GM19438 (cell line): ENCODE results near the gene GRK5.

Source experiments
- ATAC-seq: cut with Tn5 transposase; IDR thresholded peaks from one replicate; pipeline ENCODE4 v1.9.1; 2021; ENCODE audit warnings: low read depth; ENCODE audit not compliant: unreplicated experiment

Gene GRK5

DNA sequence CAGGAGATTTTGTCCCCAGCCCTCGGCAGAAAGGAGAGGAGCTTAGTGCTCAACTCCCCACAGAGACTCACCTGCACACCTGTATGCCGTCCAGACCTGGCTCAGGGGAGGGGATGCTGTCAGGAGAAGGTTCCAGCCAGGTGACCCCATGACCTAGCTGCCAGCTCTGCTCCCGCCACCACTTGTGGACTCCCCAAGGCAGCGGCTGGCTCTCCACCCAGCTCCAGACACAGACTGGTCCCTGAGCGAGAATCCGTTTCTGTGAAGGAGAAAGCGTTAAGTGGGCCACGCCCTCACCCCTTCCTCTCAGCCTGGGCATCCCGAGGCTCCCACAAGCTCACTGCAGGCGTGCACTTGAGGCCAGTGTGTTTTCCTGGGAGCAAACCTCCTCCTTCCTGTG lies 258.7 kb downstream of the GRK5 start:
- no peak for ATAC-seq

GRCh38 chr10:119466655-119467054 lies 259.3 kb downstream of the GRK5 start:
- ATAC-seq: no peak

DNA sequence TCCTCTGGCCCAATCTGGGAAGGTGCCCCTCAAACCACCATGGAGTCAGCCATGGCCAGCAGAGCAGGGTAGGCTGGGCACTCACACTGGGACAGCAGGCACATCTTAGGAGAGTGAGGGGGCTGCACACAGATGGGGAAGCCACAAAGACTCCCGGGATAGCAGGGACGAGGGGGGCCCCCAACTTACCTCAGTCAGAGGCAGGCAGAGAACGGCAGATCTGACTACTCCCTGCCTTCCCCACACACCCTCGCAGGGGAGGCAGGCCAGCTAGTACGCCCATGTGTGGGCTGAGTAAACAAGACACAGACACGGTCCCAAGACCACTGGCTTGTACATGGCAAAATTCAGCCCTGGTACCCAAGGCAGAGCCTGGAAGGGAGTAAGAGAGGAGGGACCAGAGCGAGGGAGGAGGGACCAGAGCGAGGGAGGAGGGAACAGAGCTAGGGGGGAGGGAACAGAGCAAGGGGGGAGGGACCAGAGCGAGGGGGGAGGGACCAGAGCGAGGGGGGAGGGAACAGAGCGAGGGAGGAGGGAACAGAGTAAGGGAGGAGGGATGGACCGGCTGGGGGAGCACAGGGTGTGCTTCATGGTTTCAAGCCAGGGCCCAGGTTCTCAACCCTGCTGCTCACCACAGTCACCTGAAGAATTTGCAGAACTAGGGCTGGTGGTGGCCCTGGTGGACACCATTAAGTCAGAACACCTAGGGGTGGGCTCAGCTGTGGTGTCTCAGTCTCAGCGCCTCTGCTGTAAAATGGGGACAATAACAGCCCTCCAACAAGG lies 261.4 kb downstream of the GRK5 start:
- ATAC-seq: no peak

DNA sequence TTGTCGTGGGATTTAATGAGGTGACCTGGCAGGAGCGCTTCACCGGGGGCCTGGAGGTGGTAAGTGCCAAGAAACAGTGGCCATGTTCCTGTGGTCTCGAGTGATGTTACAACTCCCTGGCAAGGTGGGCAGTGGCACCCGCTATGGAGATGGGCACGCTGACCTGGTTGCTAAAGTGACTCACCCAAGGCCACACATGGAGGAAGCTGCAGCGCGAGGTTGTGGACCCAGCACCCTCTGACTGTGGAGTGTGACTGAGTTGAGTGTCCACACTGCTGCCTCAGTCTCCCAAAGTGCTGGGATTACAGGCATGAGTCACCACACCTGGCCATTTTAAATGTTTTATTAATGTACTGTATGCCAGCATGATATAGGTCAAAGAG lies 261.9 kb downstream of the GRK5 start:
- ATAC-seq: no peak

- no peak for ATAC-seq
Observed at GRCh38 chr10:119469846-119470245, 262.5 kb downstream of the GRK5 start.

DNA sequence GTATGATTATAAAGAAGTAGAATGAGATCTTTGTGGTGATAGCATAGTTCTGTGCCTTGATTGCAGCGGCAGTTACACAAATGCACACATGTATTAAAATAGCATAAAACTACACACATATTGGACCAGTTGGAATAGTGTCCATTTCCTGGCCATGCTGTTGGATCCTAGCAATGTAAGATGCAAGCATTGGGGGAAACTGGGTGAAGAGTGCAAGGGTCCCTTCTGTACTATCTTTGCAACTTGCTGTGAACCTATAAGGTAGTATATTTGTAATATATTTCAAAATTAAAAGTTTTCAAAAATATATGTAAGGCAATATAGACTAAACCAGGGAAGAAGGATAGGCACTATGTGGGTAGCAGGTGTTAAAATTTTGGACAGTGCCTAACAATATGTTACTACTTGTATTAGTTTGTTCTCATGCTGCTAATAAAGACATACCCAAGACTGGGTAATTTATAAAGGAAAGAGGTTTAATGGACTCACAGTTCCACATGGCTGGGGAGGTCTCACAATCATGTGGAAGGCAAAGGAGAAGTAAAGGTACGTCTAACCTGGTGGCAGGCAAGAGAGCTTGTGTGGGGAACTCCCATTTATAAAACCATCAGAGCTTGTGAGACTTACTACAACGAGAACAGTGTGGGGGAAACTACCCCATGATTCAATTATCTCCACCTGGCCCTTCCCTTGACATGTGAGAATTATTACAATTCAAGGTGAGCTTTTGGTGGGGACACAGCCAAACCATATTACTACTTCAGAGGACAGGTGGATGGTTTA lies 263.7 kb downstream of the GRK5 start:
- no peak for ATAC-seq

- ATAC-seq: no peak
Observed at GRCh38 chr10:119473771-119474170, 266.4 kb downstream of the GRK5 start.

- no peak for ATAC-seq
Observed at GRCh38 chr10:119474606-119475005, 267.2 kb downstream of the GRK5 start.

DNA sequence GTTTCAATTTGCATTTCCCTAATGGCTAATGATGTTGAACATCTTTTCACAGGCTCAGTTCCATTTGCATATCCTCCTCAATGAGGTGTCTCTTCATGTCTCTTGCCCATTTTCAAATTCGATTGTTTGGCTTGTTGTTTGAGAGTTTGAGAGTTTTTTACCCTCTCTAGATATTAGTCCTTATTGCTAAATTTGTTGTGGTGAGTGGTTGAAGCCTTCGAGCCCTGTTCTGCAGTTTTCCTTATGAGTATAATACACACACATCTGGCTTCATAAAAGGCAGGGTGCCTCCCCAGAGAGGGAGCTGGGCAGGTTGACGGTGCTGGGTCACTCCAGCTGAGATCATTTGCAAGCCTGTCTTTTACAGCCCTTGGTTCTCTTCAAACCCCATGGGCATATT lies 270.1 kb downstream of the GRK5 start:
- ATAC-seq: peak; percentile 45

DNA sequence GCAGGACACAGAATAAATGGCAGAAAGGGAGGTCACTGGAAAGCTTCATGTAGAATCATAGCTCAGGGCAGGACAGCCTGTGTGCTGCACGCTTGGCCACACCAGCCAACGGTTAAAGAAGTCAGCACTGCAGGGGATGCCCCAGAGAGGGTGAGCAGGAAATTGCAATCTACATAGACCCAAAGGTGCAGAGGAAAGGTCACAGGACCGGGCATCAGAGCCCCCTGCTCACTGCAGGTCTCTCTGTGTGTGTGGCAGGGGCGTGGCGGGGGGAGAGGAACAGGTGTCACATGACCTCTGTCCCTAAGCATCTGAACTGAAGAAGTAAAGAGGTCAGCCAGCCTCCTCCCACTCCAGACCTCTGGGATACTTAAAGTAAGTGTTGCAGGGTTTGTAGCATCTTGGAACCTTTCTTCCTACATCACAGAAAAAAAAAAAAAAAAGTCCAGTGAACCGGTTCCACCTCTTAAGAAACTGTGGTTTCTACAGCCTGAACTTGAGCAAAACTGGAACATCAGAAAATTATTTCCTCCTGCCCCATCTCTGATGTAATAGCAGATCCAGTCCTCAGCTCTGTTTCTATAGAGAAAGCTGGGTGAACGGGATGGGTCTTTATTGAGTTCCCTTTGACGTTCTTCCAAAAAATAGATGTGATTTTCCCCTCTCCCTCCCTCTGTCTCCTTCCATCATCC lies 270.9 kb downstream of the GRK5 start:
- ATAC-seq: peak; percentile 78

DNA sequence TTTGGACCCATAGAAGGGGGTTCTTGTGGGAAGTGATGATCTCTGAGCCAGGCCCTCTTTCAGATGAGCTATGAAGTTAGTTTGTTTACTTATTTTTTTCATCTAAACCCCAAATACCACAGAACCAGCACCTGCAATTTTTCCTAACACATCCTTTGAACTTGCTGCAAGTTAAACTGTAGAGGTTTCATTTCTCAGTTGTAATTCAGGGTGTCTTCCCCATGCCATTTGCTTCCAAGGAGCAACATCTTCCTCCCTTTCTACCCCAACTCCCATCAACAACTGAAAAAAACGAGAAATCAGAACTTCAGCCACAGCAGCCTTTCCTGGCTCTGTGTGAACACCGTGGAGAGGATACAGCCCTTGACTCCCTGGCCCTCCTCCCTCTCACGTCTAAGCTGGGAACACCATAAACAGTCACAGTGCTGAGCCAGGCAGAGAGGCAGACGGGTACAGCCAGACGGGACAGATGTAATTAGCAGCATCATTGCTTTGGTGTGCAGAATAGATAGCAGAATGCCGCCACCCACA lies 271.5 kb downstream of the GRK5 start:
- ATAC-seq: no peak

- no peak for ATAC-seq
Observed at GRCh38 chr10:119479532-119479931, 272.2 kb downstream of the GRK5 start.

DNA sequence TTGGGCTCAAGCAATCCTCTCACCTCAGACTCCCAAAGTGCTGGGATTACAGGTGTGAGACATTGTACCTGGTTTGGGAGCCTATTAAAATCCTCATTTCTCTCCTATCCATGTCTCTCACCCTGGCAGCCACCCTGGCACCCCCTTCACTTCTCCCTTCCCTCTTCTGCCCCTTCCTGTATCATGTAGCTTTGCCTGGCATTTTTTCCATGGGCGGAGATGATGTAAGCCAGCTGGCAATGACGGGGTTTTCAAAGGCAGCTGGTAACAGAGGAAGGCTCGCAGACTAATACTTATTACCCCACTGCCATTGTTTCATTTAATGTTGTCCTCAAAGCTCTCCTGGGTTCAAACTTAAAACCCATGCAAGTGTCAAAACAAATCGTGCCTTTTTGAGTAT lies 273.3 kb downstream of the GRK5 start:
- no peak for ATAC-seq

DNA sequence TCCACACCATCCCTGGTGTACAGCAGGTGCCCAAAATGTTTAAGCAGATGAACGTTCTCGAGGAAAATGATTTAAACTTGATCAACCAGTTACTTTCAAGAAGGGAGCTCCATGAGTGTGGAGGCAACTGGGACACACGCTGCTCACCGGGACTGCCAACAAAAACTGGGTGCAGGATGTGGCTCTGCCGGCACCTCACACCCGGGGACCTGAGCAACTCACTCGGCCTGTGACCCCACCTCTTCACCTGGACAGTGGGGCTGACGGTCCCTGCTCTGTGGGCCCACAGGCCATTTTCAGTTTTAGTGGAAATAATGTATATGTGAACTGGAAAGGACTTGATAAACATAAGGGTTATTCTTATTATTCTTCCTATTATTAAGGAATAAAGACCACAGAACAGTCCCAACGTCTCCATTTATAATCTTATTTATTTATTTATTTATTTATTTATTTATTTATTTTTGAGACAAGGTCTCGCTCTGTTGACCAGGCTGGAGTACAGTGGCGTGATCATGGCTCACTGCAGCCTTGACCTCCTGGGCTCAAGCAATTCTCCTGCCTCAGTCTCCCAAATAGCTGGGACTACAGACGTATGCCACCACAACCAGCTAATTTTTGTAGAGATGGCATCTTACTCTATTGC lies 274.5 kb downstream of the GRK5 start:
- ATAC-seq: no peak

GRCh38 chr10:119483001-119483400 lies 275.6 kb downstream of the GRK5 start:
- no peak for ATAC-seq

DNA sequence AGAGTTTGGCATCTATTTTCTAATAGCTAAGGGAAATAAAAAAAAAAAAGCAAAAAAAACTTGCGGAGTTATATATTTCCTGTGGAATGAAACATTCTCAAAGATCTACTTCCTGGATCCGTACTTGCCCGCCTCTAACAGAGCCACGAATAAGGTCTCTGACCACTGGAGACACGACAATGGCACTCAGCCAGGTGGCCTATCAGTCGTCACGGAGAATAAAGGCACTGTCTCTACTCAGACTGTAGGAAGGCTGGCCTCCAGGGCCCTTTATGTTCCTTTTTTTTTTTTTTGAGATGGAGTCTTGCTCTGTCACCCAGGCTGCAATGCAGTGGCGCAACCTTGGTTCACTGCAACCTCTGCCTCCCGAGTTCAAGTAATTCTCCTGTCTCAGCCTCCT lies 276.5 kb downstream of the GRK5 start:
- ATAC-seq: no peak

GRCh38 chr10:119488675-119489074 lies 281.3 kb downstream of the GRK5 start:
- no peak for ATAC-seq

GRCh38 chr10:119489991-119490326 lies 282.6 kb downstream of the GRK5 start:
- ATAC-seq: no peak

GRCh38 chr10:119491966-119492757 lies 284.8 kb downstream of the GRK5 start:
- no peak for ATAC-seq

GRCh38 chr10:119493155-119493554 lies 285.8 kb downstream of the GRK5 start:
- ATAC-seq: no peak
